ENCODE measurements around the gene KRT77. TPM values are rescaled to one million over a fixed set of nuclear protein-coding genes. Genes with fewer than 3 reads are reported as not detected.

Gene KRT77
- total and polyA plus RNA-seq, 10 of the 15 experiments (the other 5 are each of a cell fraction or from before 2014, with no cell fraction given) = not detected

DNA sequence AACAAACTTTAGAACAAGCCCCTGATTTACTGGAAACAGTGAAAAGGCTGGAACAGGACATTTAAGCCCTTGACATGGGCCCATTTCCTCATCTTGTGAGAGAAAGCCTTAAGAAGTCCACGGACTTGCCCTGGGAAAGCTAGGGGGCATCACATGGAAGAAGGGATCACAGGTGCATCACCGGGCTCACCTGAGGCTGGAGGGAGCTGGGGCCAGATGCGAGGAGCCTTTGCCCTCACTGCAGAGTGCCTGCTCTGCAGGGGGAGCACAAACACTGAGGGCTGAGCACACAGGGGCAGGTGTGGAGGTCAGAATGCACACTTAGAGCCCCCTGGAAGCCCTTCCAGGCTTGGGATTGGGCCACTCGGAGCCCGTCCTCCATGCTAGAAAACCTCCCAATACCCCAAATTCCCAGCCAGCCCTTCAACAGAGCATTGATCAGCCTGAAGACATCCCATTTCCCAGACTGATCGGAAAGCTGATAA lies 17.9 kb downstream of the KRT77 start:
- FAIRE-seq (no peak), ATAC-seq (no peak), DNase-seq (ENCODE audit: low read depth, low spot score) (no peak)
- Histone ChIP-seq H3K4me3 (no peak overlapping the region), H4K20me1 (ENCODE audit: control insufficient read depth, insufficient read depth) (peaks cover 4% of the 10 kb centered on the region; the same call in 1 of the 2 replicates), H3K4me1 (ENCODE audit: control insufficient read depth, insufficient read depth, low read length) (no peaks in the 10 kb centered on the region), H3K9me3 (replicated peaks; ENCODE audit: control insufficient read depth, insufficient read depth, low read length) (no peaks in the 10 kb centered on the region), H3K27me3 (replicated peaks in 1 of 2; ENCODE audit: control insufficient read depth in 2 of 2, insufficient read depth in 2 of 2, low read length in 1 of 2) (peaks cover 5 to 12% of the 10 kb centered on the region in 2 experiments), H3K79me2 (ENCODE audit: control insufficient read depth, insufficient read depth, low read length) (no peaks in the 10 kb centered on the region), H2AFZ (ENCODE audit: control insufficient read depth, low read depth, low read length) (no peak overlapping the region), H3K27ac (ENCODE audit: control insufficient read depth, insufficient read depth) (no peak overlapping the region), H3K4me2 (ENCODE audit: control insufficient read depth, insufficient read depth) (no peak overlapping the region), H3K9ac (ENCODE audit: control insufficient read depth, insufficient read depth, low read length) (no peak overlapping the region), H3K36me3 (ENCODE audit: control insufficient read depth in 2 of 2, insufficient read depth in 2 of 2, low read length in 1 of 2) (no peaks in the 10 kb centered on the region)
- 26% methylated on average over 6 of the region's 6 CpGs for WGBS (ENCODE audit: insufficient coverage, insufficient replicate concordance, low lambda C conversion rate, missing lambda C conversion rate)
- no TSS peak for BruUV-seq (replicated peaks)
- no peak for TF ChIP-seq PML (IDR thresholded peaks at IDR 0.05; ENCODE audit: low read length)
- CTCF ChIA-PET = no interaction called here
- intact Hi-C loops (cut with micrococcal nuclease; ENCODE audit: unreplicated experiment) (no loop called here), in situ Hi-C loops (cut with MboI) (no loop called here)
- SMC1A ChIA-PET (ENCODE audit: uncharacterized antibody, unreplicated experiment) = no interaction called here
- POLR2A ChIA-PET = no interaction called here
- RAD21 ChIA-PET (ENCODE audit: unreplicated experiment) = no interaction called here

DNA sequence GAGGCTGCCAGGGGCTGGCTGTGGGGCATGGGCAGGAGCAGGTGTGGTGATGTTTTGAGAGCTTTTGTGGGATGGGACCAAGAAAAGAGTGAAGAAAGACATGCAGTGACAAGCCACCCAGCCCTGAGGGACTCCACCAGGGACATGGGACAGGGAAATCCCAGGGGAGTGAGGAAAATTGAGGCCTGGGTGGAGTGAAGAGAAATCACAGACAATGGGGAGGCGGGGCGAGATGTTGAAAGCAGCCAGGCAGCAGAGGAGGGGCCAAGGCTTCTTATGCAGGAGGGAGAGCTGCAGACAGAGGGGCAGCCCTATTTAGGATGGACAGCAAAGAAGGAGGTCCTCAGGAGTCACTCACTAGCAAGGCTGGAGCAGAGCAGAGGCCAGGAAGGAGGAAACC lies 18.9 kb downstream of the KRT77 start:
- Histone ChIP-seq H2AFZ (ENCODE audit: control insufficient read depth, low read depth, low read length) (no peak overlapping the region), H3K4me3 (no peak overlapping the region), H3K4me2 (ENCODE audit: control insufficient read depth, insufficient read depth) (no peak overlapping the region), H3K79me2 (ENCODE audit: control insufficient read depth, insufficient read depth, low read length) (no peaks in the 10 kb centered on the region), H3K9me3 (replicated peaks; ENCODE audit: control insufficient read depth, insufficient read depth, low read length) (no peaks in the 10 kb centered on the region), H4K20me1 (ENCODE audit: control insufficient read depth, insufficient read depth) (peaks cover 4% of the 10 kb centered on the region; the same call in 1 of the 2 replicates), H3K4me1 (ENCODE audit: control insufficient read depth, insufficient read depth, low read length) (no peaks in the 10 kb centered on the region), H3K27ac (ENCODE audit: control insufficient read depth, insufficient read depth) (no peak overlapping the region), H3K36me3 (ENCODE audit: control insufficient read depth in 2 of 2, insufficient read depth in 2 of 2, low read length in 1 of 2) (no peaks in the 10 kb centered on the region), H3K9ac (ENCODE audit: control insufficient read depth, insufficient read depth, low read length) (no peak overlapping the region), H3K27me3 (replicated peaks in 1 of 2; ENCODE audit: control insufficient read depth in 2 of 2, insufficient read depth in 2 of 2, low read length in 1 of 2) (peaks cover 4 to 9% of the 10 kb centered on the region in 2 experiments)
- no peak for ATAC-seq
- intact Hi-C loops (cut with micrococcal nuclease; ENCODE audit: unreplicated experiment) (no loop called here), in situ Hi-C loops (cut with MboI) (no loop called here)
- POLR2A ChIA-PET = no interaction called here
- no peak for TF ChIP-seq JUND (IDR thresholded peaks at IDR 0.05; ENCODE audit: low read depth, low read length)
- RAD21 ChIA-PET (ENCODE audit: unreplicated experiment) = no interaction called here
- SMC1A ChIA-PET (ENCODE audit: uncharacterized antibody, unreplicated experiment) = no interaction called here
- 0% methylated on average over 2 of the region's 2 CpGs for whole genome bisulfite sequencing (ENCODE audit: insufficient coverage, insufficient replicate concordance, low lambda C conversion rate, missing lambda C conversion rate)
- no peak for FAIRE-seq
- CTCF ChIA-PET = no interaction called here
- no TSS peak for BruUV-seq (replicated peaks)
- no peak for DNase-seq (ENCODE audit: low read depth, low spot score)

Data from GM12878 (cell line).